ENCODE measurements around the gene LHFPL3. TPM values are rescaled to one million over a fixed set of nuclear protein-coding genes. Genes with fewer than 3 reads are reported as not detected.

LHFPL3 gene
- total RNA-seq, 1 donor from 2014 or later = not detected

DNA sequence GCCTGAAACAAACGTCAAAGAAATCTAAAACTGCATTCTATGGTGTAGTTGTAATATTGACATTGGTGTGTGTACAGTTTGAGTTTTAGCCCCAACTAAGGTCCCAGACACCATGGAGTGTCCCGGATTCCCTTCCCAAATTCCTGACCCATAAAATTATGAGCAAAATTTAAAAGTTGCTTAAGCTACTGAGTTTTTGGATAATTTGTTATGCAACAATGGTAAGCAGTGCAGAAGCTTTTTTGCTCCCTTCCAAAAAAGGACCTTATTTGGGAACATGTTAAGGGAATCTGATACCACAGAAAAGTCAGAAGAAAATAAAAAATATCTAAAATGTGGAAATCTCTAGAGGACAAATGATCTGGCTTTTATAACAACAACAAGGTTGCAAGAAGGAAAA lies 622.4 kb downstream of the LHFPL3 start:
- no peak for DNase-seq (ENCODE audit: low read depth)
- no peak overlapping the region for H3K4me3 ChIP-seq (ENCODE audit: low read depth, low read length)
- TF ChIP-seq, protein P1, sequence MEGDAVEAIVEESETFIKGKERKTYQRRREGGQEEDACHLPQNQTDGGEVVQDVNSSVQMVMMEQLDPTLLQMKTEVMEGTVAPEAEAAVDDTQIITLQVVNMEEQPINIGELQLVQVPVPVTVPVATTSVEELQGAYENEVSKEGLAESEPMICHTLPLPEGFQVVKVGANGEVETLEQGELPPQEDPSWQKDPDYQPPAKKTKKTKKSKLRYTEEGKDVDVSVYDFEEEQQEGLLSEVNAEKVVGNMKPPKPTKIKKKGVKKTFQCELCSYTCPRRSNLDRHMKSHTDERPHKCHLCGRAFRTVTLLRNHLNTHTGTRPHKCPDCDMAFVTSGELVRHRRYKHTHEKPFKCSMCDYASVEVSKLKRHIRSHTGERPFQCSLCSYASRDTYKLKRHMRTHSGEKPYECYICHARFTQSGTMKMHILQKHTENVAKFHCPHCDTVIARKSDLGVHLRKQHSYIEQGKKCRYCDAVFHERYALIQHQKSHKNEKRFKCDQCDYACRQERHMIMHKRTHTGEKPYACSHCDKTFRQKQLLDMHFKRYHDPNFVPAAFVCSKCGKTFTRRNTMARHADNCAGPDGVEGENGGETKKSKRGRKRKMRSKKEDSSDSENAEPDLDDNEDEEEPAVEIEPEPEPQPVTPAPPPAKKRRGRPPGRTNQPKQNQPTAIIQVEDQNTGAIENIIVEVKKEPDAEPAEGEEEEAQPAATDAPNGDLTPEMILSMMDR (conservative IDR thresholded peaks at IDR 0.05; ENCODE audit: low read depth, low read length) = no peak

- no peak overlapping the region for H3K4me3 ChIP-seq (ENCODE audit: low read depth, low read length)
- TF ChIP-seq, protein P1 (conservative IDR thresholded peaks at IDR 0.05; ENCODE audit: low read depth, low read length) = no peak
- no peak for DNase-seq (ENCODE audit: low read depth)
Observed at GRCh38 chr7:104951546-104951945, 623.1 kb downstream of the LHFPL3 start.

DNA sequence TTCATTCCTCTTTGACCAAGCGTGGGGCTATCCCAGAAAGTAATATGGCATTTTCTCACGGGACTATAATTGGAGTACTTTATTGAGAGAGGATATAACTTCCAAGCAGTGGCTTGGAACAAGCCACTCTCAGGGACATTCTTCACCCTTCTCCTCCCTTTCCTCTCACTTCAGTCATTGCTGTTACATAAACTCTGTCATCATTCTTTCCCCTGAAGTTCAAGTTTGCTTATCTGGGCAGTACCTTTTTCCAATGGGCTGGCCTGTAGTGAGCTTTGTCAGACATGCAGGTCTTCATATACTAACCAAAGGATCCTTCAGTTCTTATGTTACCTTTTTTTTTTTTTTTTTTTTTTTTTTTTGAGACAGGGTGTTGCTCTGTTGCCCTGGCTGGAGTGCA lies 626.9 kb downstream of the LHFPL3 start:
- TF ChIP-seq, protein P1 (conservative IDR thresholded peaks at IDR 0.05; ENCODE audit: low read depth, low read length) = no peak
- DNase-seq (ENCODE audit: low read depth) = no peak

More for the DNA sequence above, 626.9 kb downstream of the LHFPL3 start:
- no peak overlapping the region for H3K4me3 ChIP-seq (ENCODE audit: low read depth, low read length)

Other genes starting within 250 kb of the LHFPL3 start
- 17.0 and 59.5 TPM in 2 replicates for gene ORC5, start 120.6 kb upstream of the LHFPL3 start, total RNA-seq

Measured in epithelial cell of proximal tubule (primary cell).